MCF 10A (cell line): ENCODE data around the gene PTH1R. TPM values are rescaled to one million over a fixed set of nuclear protein-coding genes. Genes with fewer than 3 reads are reported as not detected.

Source experiments
- BruUV-seq: library from RNA; stranded (reverse); fragments of 400-500 nt; replicated peaks from 2 replicates; lab custom pipeline; 2021; lab: Mats Ljungman, UMichigan
- CTCF ChIA-PET: fragments of 300-600 bp; sonication (Branson Sonifier 250); formaldehyde crosslinking; extraction: SDS; loops from one replicate; lab custom pipeline; 2021; ENCODE audit warnings: antibody characterized with exemption, inconsistent platforms; lab: Yijun Ruan, JAX
- POLR2A ChIA-PET: fragments of 300-600, 350-650 bp; sonication (Branson Sonifier 250); formaldehyde crosslinking; extraction: SDS; loops from one replicate; lab custom pipeline; 2020; ENCODE audit warnings: antibody characterized with exemption, inconsistent platforms; lab: Yijun Ruan, JAX
- DNase-seq: peaks from one replicate; pipeline ENCODE4 v3.0.0-alpha.2; 2018; ENCODE audit not compliant: unreplicated experiment
- H3K27ac Mint-ChIP-seq: one replicate; pipeline ENCODE4 v1.8.0; 2022; ENCODE audit warnings: mild to moderate bottlenecking, low read depth, mixed read lengths; ENCODE audit not compliant: unreplicated experiment
- H3K27me3 Mint-ChIP-seq: one replicate; pipeline ENCODE4 v1.8.0; 2022; ENCODE audit warnings: mixed read lengths; ENCODE audit not compliant: insufficient read depth, unreplicated experiment
- H3K36me3 Mint-ChIP-seq: one replicate; pipeline ENCODE4 v1.8.0; 2022; ENCODE audit warnings: mild to moderate bottlenecking, moderate library complexity, mixed read lengths; ENCODE audit not compliant: insufficient read depth, unreplicated experiment
- H3K4me1 Mint-ChIP-seq: one replicate; pipeline ENCODE4 v1.8.0; 2022; ENCODE audit warnings: mixed read lengths; ENCODE audit not compliant: insufficient read depth, unreplicated experiment
- H3K4me3 Mint-ChIP-seq: one replicate; pipeline ENCODE4 v1.8.0; 2022; ENCODE audit warnings: mild to moderate bottlenecking, moderate library complexity, mixed read lengths; ENCODE audit not compliant: unreplicated experiment
- H3K9me3 Mint-ChIP-seq: one replicate; pipeline ENCODE4 v1.8.0; 2022; ENCODE audit warnings: mixed read lengths; ENCODE audit not compliant: unreplicated experiment
- intact Hi-C: fragments of 100-400 bp; cut with micrococcal nuclease; formaldehyde crosslinking; loops from 2 replicates; pipeline ENCODE4 v1.14.1; 2022
- total RNA-seq: library from RNA; stranded (reverse); gene quantifications from 2 replicates; pipeline ENCODE4 v1.2.3, GENCODE V29; 2022
- TF ChIP-seq, protein P1 (sequence below): fragments of 200-600 bp; IDR thresholded peaks from one replicate; pipeline ENCODE4 v1.8.0; 2022; ENCODE audit warnings: antibody characterized with exemption, mild to moderate bottlenecking; ENCODE audit not compliant: unreplicated experiment

Gene PTH1R
- total RNA-seq, 1 experiment from 2014 or later, result not detected

- no peak for DNase-seq
- peaks cover 30% of the 10 kb centered on the region for H3K36me3 Mint-ChIP-seq
- no peak overlapping the region for H3K27ac Mint-ChIP-seq
- no TSS peak for BruUV-seq
- CTCF ChIA-PET, result interaction anchor here (0.6 to 4.8 kb wide), 4 partner anchors 8 to 414 kb away, joined by 3 to 25 read pairs (median 4); no protein-coding TSS in a partner anchor
- no peaks in the 10 kb centered on the region for H3K9me3 Mint-ChIP-seq
- POLR2A ChIA-PET, result interaction anchor here (0.8 to 1.2 kb wide), 3 partner anchors 10 to 438 kb away, joined by 3 read pairs; partner anchors contain the start of gene PTPN23
- no peak overlapping the region for H3K4me3 Mint-ChIP-seq
- H3K27me3 Mint-ChIP-seq, result no peaks in the 10 kb centered on the region
- TF ChIP-seq, protein P1, sequence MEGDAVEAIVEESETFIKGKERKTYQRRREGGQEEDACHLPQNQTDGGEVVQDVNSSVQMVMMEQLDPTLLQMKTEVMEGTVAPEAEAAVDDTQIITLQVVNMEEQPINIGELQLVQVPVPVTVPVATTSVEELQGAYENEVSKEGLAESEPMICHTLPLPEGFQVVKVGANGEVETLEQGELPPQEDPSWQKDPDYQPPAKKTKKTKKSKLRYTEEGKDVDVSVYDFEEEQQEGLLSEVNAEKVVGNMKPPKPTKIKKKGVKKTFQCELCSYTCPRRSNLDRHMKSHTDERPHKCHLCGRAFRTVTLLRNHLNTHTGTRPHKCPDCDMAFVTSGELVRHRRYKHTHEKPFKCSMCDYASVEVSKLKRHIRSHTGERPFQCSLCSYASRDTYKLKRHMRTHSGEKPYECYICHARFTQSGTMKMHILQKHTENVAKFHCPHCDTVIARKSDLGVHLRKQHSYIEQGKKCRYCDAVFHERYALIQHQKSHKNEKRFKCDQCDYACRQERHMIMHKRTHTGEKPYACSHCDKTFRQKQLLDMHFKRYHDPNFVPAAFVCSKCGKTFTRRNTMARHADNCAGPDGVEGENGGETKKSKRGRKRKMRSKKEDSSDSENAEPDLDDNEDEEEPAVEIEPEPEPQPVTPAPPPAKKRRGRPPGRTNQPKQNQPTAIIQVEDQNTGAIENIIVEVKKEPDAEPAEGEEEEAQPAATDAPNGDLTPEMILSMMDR, result no peak
- H3K4me1 Mint-ChIP-seq, result peaks cover 60% of the 10 kb centered on the region
- intact Hi-C loops, result no loop called here
Measured at GRCh38 chr3:46943237-46944187, 66.0 kb downstream of the PTH1R start.

- TF ChIP-seq, protein P1, result no peak
- POLR2A ChIA-PET, result interaction anchor here (0.6 to 0.8 kb wide), 3 partner anchors 23 to 437 kb away, joined by 3 read pairs; partner anchors contain the start of gene PTPN23
- Mint-ChIP-seq H3K27ac (peak overlapping the region; percentile 62), H3K4me3 (no peak overlapping the region), H3K9me3 (no peaks in the 10 kb centered on the region), H3K36me3 (peaks cover 23% of the 10 kb centered on the region), H3K27me3 (no peaks in the 10 kb centered on the region), H3K4me1 (peaks cover 67% of the 10 kb centered on the region)
- intact Hi-C loops, result no loop called here
- CTCF ChIA-PET, result interaction anchor here (0.6 to 4.8 kb wide), 2 partner anchors 9 to 415 kb away, joined by 3 to 25 read pairs; no protein-coding TSS in a partner anchor
- no peak for DNase-seq
- BruUV-seq, result no TSS peak
Measured at GRCh38 chr3:46944191-46944590, 66.7 kb downstream of the PTH1R start.

GRCh38 chr3:46946416-46946815, 68.9 kb downstream of the PTH1R start:
- Mint-ChIP-seq H3K27ac (peak overlapping the region; percentile 36), H3K9me3 (no peaks in the 10 kb centered on the region), H3K4me1 (peaks cover 62% of the 10 kb centered on the region), H3K36me3 (peaks cover 6% of the 10 kb centered on the region), H3K27me3 (no peaks in the 10 kb centered on the region), H3K4me3 (no peak overlapping the region)
- no TSS peak for BruUV-seq
- TF ChIP-seq, protein P1, result no peak
- intact Hi-C loops, result no loop called here
- peak; percentile 40 for DNase-seq
- ChIA-PET POLR2A (interaction anchor here (1.3 to 3.1 kb wide), 4 partner anchors 11 to 251 kb away, joined by 3 to 34 read pairs (median 16); partner anchors contain the start of genes CCDC12 and NBEAL2), CTCF (interaction anchor here (0.8 to 4.8 kb wide), 5 partner anchors 8 to 52 kb away, joined by 3 to 25 read pairs (median 5); no protein-coding TSS in a partner anchor)
